Measurements from ENCODE around the gene TRAF5. TPM values are rescaled to one million over a fixed set of nuclear protein-coding genes. Genes with fewer than 3 reads are reported as not detected.

The TRAF5 gene, protein sequence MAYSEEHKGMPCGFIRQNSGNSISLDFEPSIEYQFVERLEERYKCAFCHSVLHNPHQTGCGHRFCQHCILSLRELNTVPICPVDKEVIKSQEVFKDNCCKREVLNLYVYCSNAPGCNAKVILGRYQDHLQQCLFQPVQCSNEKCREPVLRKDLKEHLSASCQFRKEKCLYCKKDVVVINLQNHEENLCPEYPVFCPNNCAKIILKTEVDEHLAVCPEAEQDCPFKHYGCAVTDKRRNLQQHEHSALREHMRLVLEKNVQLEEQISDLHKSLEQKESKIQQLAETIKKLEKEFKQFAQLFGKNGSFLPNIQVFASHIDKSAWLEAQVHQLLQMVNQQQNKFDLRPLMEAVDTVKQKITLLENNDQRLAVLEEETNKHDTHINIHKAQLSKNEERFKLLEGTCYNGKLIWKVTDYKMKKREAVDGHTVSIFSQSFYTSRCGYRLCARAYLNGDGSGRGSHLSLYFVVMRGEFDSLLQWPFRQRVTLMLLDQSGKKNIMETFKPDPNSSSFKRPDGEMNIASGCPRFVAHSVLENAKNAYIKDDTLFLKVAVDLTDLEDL
- 54.3 and 57.2 TPM in 2 replicates for total RNA-seq

DNA sequence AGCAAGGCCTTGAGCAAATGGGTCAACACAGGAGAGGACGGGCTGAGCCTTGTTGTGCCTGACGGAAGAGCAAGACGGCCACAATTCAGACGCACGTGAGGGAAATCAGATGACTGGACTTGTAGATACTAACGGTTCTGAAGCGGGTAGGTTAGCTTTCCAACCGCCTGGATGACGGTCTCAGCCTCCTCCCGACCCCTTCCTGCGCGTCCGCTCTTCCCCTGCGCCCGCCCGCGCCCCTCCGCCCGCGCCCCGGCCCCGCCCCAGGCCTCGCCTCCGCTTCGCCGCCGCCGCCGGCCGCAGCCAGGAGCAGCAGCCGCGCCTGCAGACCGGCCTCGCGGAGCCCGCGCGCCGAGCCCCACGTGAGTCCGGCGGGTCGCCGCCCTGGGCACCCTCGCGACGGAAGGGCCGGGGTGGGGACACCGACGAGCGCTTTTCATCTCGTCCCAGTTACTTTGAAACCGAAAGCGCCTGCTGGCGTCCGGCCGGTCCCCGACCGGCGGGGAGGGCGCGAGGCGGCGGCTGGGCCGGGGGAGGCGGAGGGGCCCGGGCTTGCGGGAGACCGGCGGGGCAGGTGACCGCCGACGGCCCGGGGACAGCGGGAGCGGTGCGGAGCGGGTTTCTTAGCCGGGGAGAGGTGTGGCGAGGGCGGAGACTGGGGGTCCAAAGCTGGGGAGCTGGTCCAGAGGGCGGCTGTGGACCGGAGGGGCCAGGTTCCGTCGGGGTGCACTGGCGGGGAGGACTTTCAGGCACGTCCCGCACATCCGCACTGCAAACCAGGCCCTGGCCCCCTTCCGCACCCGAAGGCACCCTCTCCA lies at the start of gene TRAF5:
Gene TRAF5 (plus strand): TSS at position 306 of the 818 bp plus-strand sequence. CDS start 26,407 bp downstream, outside the sequence.
- Mint-ChIP-seq H3K9me3 (no peaks in the 10 kb centered on the region), H3K27ac (peak within 1 kb of the TSS; percentile 95), H3K27me3 (ENCODE audit: insufficient read depth) (no peaks in the 10 kb centered on the region), H3K4me3 (peak within 1 kb of the TSS; percentile 91), H3K36me3 (ENCODE audit: low read depth) (peaks cover 18% of the 10 kb centered on the region), H3K4me1 (ENCODE audit: low read depth) (peaks cover 82% of the 10 kb centered on the region)
- peak; percentile 47 for DNase-seq (ENCODE audit: low spot score)
- intact Hi-C loops (cut with micrococcal nuclease) = loop anchor here (1.0 to 5.0 kb wide), 5 partner anchors 10 to 711 kb away; partner anchors contain the start of genes DTL, INTS7 and SLC30A1

DNA sequence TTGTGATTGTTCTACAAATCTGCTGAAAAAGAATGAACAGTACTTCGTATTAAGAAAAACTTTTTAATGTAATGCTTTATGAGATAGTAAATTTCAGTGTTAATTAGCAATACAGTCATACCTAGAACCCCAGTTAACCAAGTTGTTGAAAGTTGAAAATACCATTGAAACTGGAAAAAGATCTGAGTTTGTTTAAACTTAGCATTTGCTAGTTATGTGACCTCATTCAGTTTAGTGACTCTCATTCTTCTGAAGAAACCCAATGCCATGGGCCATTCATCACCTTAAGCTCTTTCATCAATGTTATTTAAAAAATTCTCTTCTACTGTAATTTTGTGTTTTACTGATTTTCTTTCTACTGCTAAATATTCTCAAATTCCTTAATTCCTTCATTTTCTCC lies 47.3 kb upstream of the TRAF5 start:
- Mint-ChIP-seq H3K4me3 (no peak overlapping the region), H3K27me3 (ENCODE audit: insufficient read depth) (no peaks in the 10 kb centered on the region), H3K27ac (no peak overlapping the region), H3K9me3 (no peaks in the 10 kb centered on the region), H3K4me1 (ENCODE audit: low read depth) (no peaks in the 10 kb centered on the region), H3K36me3 (ENCODE audit: low read depth) (peaks cover 20% of the 10 kb centered on the region)
- no peak for DNase-seq (ENCODE audit: low spot score)
- intact Hi-C loops (cut with micrococcal nuclease) = loop anchor here (5.0 kb wide), 1 partner anchor 198 kb away; no protein-coding TSS in a partner anchor

DNA sequence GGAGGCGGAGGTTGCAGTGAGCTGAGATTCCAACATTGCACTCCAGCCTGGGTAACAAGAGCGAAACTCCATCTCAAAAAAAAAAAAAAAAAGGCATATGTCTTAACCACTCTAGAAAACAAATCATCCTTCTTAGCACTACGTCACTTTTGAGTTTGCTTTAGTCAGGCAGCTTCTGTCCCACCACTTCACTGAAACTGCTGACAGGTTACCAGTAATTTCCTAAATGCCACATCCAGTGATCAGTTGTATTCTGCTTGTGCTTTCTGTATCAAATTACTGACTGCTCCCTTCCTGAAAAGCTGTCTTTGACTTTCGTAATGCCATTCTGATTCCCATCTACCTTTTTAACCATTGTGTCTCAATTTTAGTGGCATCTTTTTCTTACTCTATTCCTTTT lies 45.7 kb upstream of the TRAF5 start:
- Mint-ChIP-seq H3K9me3 (no peaks in the 10 kb centered on the region), H3K36me3 (ENCODE audit: low read depth) (peaks cover 24% of the 10 kb centered on the region), H3K27ac (no peak overlapping the region), H3K27me3 (ENCODE audit: insufficient read depth) (no peaks in the 10 kb centered on the region), H3K4me1 (ENCODE audit: low read depth) (no peaks in the 10 kb centered on the region), H3K4me3 (no peak overlapping the region)
- DNase-seq (ENCODE audit: low spot score) = no peak
- intact Hi-C loops (cut with micrococcal nuclease) = loop anchor here (1.0 to 2.0 kb wide), 5 partner anchors 15 to 75 kb away; partner anchors contain the start of gene RCOR3

DNA sequence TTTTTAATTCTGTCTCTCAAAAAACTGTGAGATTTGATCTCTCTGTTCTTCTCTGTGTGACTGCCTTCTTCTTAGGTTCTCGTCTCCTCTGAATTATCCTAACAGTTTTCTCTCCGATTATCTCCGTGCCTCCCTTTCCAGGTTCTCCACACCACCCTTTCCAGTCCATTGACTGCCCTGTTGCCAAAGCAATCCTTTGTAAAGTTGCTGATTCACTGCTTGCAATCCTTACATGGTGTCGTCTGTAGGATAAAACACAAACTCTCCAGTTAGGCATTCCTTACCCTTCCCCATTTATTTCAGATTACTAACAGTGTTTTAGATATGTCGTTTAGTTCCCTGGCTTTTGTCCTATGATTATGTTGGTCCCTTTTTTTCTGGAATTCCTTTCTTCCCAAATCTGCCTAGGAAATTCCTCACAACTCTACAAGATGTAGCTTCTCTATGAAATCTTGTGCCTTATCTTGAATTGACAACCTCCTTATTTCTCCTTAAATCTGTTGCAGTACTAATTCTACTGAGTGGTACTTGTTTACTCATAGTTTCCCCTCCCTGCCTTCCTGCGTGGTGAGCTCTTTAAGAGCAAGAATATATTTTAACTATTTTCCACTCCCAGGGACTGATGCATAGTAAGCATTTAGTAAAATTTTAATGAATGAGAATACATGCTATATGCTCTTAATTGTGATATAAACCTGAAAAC lies 45.2 kb upstream of the TRAF5 start:
- Mint-ChIP-seq H3K27ac (no peak overlapping the region), H3K4me3 (no peak overlapping the region), H3K27me3 (ENCODE audit: insufficient read depth) (no peaks in the 10 kb centered on the region), H3K36me3 (ENCODE audit: low read depth) (peaks cover 24% of the 10 kb centered on the region), H3K9me3 (no peaks in the 10 kb centered on the region), H3K4me1 (ENCODE audit: low read depth) (no peaks in the 10 kb centered on the region)
- DNase-seq (ENCODE audit: low spot score) = no peak
- intact Hi-C loops (cut with micrococcal nuclease) = loop anchor here (1.0 to 2.0 kb wide), 5 partner anchors 15 to 75 kb away; partner anchors contain the start of gene RCOR3

DNA sequence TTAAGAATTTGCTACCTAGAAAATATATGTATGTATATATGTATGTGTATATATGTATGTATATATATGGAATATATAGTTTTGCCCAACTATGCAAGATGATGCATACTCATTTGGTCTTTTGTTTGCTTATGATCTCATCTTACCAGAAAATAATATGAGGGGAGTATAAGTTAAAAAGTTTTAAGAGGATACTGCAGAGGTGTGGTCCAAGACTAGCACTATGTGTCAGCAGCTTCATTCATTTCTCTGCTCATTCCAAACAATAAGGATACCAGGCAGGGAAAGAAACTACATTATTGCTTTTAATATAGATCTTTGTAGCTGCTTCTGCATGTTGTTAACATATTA lies 44.6 kb upstream of the TRAF5 start:
- H3K27ac Mint-ChIP-seq = no peak overlapping the region
- H3K36me3 Mint-ChIP-seq (ENCODE audit: low read depth) = peaks cover 27% of the 10 kb centered on the region
- intact Hi-C loops (cut with micrococcal nuclease) = no loop called here
- no peaks in the 10 kb centered on the region for H3K4me1 Mint-ChIP-seq (ENCODE audit: low read depth)
- no peaks in the 10 kb centered on the region for H3K27me3 Mint-ChIP-seq (ENCODE audit: insufficient read depth)
- no peak overlapping the region for H3K4me3 Mint-ChIP-seq
- H3K9me3 Mint-ChIP-seq = no peaks in the 10 kb centered on the region
- no peak for DNase-seq (ENCODE audit: low spot score)

DNA sequence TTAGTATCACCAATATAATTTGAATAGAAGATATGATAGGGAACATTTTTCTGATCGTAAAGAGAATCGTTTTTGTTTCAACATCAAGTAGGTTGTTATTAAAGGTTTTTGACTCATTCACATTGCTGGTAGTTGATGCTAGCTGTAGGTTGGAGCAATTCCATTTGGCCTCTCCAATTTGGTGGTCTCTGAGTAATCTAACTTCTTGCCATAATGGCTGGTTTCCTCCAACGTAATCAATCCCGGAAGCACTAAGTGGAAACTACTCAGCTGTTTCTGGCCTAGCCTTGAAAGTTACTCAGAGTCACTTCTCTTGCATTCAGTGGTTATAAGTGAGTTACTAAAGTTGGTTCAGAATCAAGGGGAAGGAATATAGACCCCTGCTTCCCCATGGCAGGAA lies 41.4 kb upstream of the TRAF5 start:
- intact Hi-C loops (cut with micrococcal nuclease) = no loop called here
- no peaks in the 10 kb centered on the region for H3K4me1 Mint-ChIP-seq (ENCODE audit: low read depth)
- no peak overlapping the region for H3K4me3 Mint-ChIP-seq
- peaks cover 36% of the 10 kb centered on the region for H3K36me3 Mint-ChIP-seq (ENCODE audit: low read depth)
- H3K27me3 Mint-ChIP-seq (ENCODE audit: insufficient read depth) = no peaks in the 10 kb centered on the region
- no peaks in the 10 kb centered on the region for H3K9me3 Mint-ChIP-seq
- DNase-seq (ENCODE audit: low spot score) = no peak
- peak overlapping the region; percentile 12 for H3K27ac Mint-ChIP-seq

DNA sequence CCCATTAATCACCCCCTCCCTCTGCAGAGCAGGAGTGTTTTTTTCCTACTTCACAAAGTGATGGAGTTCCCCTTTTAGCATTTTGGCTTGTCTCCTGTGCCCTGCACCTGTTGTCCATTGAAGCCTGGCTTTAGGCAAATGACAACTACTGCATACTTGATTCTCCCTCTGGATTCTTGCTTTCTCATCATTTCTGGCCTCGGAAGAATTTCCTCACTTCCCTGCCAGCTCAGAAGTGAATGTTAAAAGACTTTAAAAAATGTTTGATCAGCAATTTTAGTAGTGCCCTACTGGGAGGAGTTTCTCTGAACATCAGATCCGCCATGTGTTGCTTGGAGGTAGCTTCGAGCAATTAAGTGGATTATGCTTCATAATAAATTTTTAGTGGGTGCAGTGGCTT lies 39.4 kb upstream of the TRAF5 start:
- Mint-ChIP-seq H3K36me3 (ENCODE audit: low read depth) (peaks cover 48% of the 10 kb centered on the region), H3K4me3 (no peak overlapping the region), H3K27me3 (ENCODE audit: insufficient read depth) (no peaks in the 10 kb centered on the region), H3K27ac (no peak overlapping the region), H3K4me1 (ENCODE audit: low read depth) (no peaks in the 10 kb centered on the region), H3K9me3 (no peaks in the 10 kb centered on the region)
- no peak for DNase-seq (ENCODE audit: low spot score)
- intact Hi-C loops (cut with micrococcal nuclease) = no loop called here

DNA sequence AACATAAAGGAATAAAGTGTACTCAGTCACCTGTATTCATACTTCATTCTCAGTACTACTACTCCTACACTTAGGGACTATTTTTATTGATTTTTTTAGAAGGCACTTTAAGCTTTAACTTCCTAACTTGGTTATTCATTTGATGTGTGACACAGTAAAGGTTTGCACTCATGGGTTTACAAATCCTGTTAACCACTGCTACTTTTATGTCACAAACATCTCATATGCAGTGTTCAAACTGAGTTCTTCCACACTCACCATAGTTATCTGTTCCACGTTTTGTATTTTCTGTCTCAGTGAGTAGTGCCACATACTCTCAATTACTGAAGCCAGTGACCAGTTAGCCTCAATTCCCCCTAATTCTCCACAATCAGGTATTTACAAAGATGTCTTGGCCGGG lies 34.2 kb upstream of the TRAF5 start:
- Mint-ChIP-seq H3K9me3 (no peaks in the 10 kb centered on the region), H3K4me3 (no peak overlapping the region), H3K27ac (no peak overlapping the region), H3K4me1 (ENCODE audit: low read depth) (peaks cover 12% of the 10 kb centered on the region), H3K27me3 (ENCODE audit: insufficient read depth) (no peaks in the 10 kb centered on the region), H3K36me3 (ENCODE audit: low read depth) (peaks cover 41% of the 10 kb centered on the region)
- intact Hi-C loops (cut with micrococcal nuclease) = no loop called here
- no peak for DNase-seq (ENCODE audit: low spot score)

DNA sequence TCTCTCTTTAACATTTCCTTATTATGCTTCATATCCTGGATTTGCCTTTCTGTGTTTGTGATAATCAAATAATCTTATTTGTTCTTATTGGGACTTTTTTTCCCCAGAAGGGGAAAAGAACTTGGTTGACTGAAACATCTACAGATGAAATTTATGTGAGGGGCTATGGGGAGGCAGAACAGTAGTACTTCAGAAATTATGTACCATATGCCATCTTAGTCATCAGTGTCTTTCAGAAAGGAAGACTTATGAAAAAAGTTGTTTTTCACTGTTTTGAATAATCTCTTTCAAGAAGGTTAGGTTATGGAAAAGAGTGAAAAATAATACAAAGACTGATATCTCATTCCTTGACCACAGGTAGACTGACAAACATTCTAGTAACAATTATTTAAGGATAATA lies 30.2 kb upstream of the TRAF5 start:
- Mint-ChIP-seq H3K4me1 (ENCODE audit: low read depth) (peaks cover 24% of the 10 kb centered on the region), H3K9me3 (no peaks in the 10 kb centered on the region), H3K27ac (peak overlapping the region; percentile 59), H3K4me3 (no peak overlapping the region), H3K36me3 (ENCODE audit: low read depth) (peaks cover 40% of the 10 kb centered on the region), H3K27me3 (ENCODE audit: insufficient read depth) (no peaks in the 10 kb centered on the region)
- no peak for DNase-seq (ENCODE audit: low spot score)
- intact Hi-C loops (cut with micrococcal nuclease) = loop anchor here (1.0 to 2.0 kb wide), 3 partner anchors 9 to 26 kb away; no protein-coding TSS in a partner anchor

DNA sequence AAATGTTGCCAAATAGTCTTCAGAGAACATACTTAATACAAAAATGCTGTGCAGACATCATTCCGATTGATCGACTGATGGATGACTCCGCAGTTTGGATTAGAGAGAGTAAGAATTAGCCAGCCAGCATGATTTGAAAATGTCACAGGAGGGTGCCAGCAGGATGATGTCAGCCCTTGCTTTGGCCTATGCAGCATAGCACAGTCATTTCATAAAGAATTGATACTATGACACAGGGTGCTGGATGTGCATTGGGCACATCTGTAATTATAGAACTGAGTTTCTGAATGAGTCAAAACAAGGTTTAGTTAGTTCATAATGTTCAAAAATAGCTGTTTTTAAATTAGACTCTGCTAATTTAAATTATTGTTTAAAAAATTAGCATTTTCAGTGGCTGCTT lies 21.6 kb upstream of the TRAF5 start:
- H3K4me3 Mint-ChIP-seq = no peak overlapping the region
- peaks cover 34% of the 10 kb centered on the region for H3K4me1 Mint-ChIP-seq (ENCODE audit: low read depth)
- H3K27me3 Mint-ChIP-seq (ENCODE audit: insufficient read depth) = no peaks in the 10 kb centered on the region
- peak overlapping the region; percentile 41 for H3K27ac Mint-ChIP-seq
- intact Hi-C loops (cut with micrococcal nuclease) = loop anchor here (1.0 to 2.0 kb wide), 3 partner anchors 9 to 24 kb away; no protein-coding TSS in a partner anchor
- H3K36me3 Mint-ChIP-seq (ENCODE audit: low read depth) = peaks cover 39% of the 10 kb centered on the region
- H3K9me3 Mint-ChIP-seq = no peaks in the 10 kb centered on the region
- no peak for DNase-seq (ENCODE audit: low spot score)

DNA sequence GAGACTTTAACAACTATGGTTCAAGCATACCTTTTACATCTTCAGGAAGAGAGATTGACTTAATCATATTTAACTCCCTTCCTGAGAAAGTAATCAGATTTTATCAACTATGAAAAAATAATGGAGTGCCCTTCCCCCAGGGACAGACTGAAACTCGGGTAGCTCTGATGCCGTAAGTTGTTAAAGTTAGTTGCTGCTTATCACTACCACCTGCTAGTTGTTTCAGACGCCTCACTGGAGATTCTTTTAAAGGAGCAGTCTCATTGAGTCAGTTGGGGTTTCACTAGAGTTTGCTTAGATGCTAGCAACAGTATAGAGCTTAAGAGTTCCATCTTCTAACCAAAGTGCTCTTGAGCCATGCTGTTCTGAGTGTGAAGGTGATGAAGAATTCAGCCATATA lies 17.0 kb upstream of the TRAF5 start:
- Mint-ChIP-seq H3K4me1 (ENCODE audit: low read depth) (peaks cover 12% of the 10 kb centered on the region), H3K27ac (no peak overlapping the region), H3K9me3 (no peaks in the 10 kb centered on the region), H3K4me3 (no peak overlapping the region), H3K36me3 (ENCODE audit: low read depth) (peaks cover 37% of the 10 kb centered on the region), H3K27me3 (ENCODE audit: insufficient read depth) (no peaks in the 10 kb centered on the region)
- intact Hi-C loops (cut with micrococcal nuclease) = no loop called here
- DNase-seq (ENCODE audit: low spot score) = no peak

DNA sequence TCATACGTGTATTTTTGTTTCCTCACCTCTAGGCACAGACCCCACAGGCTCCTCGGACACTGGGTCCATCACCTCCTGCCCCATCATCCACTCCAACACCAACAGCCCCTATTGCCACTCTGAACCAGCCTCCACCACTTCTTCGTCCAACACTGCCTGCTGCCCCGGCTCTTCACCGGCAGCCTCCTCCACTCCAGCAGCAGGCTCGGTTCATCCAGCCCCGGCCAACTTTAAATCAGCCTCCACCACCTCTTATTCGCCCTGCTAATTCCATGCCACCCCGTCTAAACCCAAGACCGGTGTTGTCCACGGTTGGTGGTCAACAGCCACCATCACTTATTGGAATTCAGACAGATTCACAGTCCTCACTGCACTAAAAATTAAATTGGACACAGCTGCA lies 13.2 kb upstream of the TRAF5 start:
- H3K36me3 Mint-ChIP-seq (ENCODE audit: low read depth) = peaks cover 28% of the 10 kb centered on the region
- H3K4me3 Mint-ChIP-seq = no peak overlapping the region
- H3K27ac Mint-ChIP-seq = no peak overlapping the region
- H3K4me1 Mint-ChIP-seq (ENCODE audit: low read depth) = peaks cover 7% of the 10 kb centered on the region
- DNase-seq (ENCODE audit: low spot score) = no peak
- no peaks in the 10 kb centered on the region for H3K27me3 Mint-ChIP-seq (ENCODE audit: insufficient read depth)
- intact Hi-C loops (cut with micrococcal nuclease) = no loop called here
- no peaks in the 10 kb centered on the region for H3K9me3 Mint-ChIP-seq
